GM23248 (cell line): ENCODE data around the gene KCMF1. TPM values are rescaled to one million over a fixed set of nuclear protein-coding genes. Genes with fewer than 3 reads are reported as not detected.
A peak's percentile ranks its signal among the peaks of the same experiment; 100 is the strongest.

Experiments
- DNase-seq: peaks from one replicate; pipeline ENCODE4 v3.0.0-alpha.2; 2015
- H2AFZ ChIP-seq: fragments of 200-600 bp; sonication (generic); 2 replicates; pipeline ENCODE4 v1.6.1; 2016; ENCODE audit warnings: antibody characterized with exemption
- H3F3A ChIP-seq: fragments of 200-600 bp; sonication (generic); 2 replicates; pipeline ENCODE4 v1.6.1; 2016; ENCODE audit warnings: mild to moderate bottlenecking, antibody characterized with exemption, mixed run types; ENCODE audit not compliant: insufficient read depth
- H3K27ac ChIP-seq: fragments of 200-600 bp; sonication (generic); 2 replicates; pipeline ENCODE4 v1.5.1; 2016; ENCODE audit warnings: mild to moderate bottlenecking
- H3K27me3 ChIP-seq: fragments of 200-600 bp; sonication (generic); replicated peaks from 2 replicates; pipeline ENCODE4 v1.6.1; 2016; ENCODE audit warnings: mild to moderate bottlenecking; ENCODE audit not compliant: insufficient read depth
- H3K36me3 ChIP-seq: fragments of 200-600 bp; sonication (generic); 2 replicates; pipeline ENCODE4 v1.6.1; 2016; ENCODE audit warnings: low read depth, mild to moderate bottlenecking
- H3K4me1 ChIP-seq: fragments of 200-600 bp; sonication (generic); 2 replicates; pipeline ENCODE4 v1.6.1; 2016; ENCODE audit warnings: mild to moderate bottlenecking; ENCODE audit not compliant: insufficient read depth
- H3K4me2 ChIP-seq: fragments of 200-600 bp; sonication (generic); one replicate; pipeline ENCODE4 v1.6.1; 2016; ENCODE audit warnings: mild to moderate bottlenecking; ENCODE audit not compliant: unreplicated experiment
- H3K4me3 ChIP-seq: fragments of 200-600 bp; sonication (generic); 2 replicates; pipeline ENCODE4 v1.5.1; 2016; ENCODE audit warnings: mild to moderate bottlenecking
- H3K79me2 ChIP-seq: fragments of 200-600 bp; sonication (generic); 2 replicates; pipeline ENCODE4 v1.6.1; 2016; ENCODE audit warnings: mild to moderate bottlenecking; ENCODE audit not compliant: insufficient read depth
- H3K9ac ChIP-seq: fragments of 200-600 bp; sonication (generic); 2 replicates; pipeline ENCODE4 v1.6.1; 2016; ENCODE audit warnings: mild to moderate bottlenecking
- H3K9me2 ChIP-seq: fragments of 200-600 bp; sonication (generic); 2 replicates; pipeline ENCODE4 v1.6.1; 2016; ENCODE audit warnings: mixed run types, mild to moderate bottlenecking, moderate library complexity; ENCODE audit not compliant: insufficient read depth
- H3K9me3 ChIP-seq: fragments of 200-600 bp; sonication (generic); one replicate; pipeline ENCODE4 v1.6.1; 2017; ENCODE audit warnings: low read depth
- H4K20me1 ChIP-seq: fragments of 200-600 bp; sonication (generic); 2 replicates; pipeline ENCODE4 v1.6.0; 2016; ENCODE audit not compliant: insufficient read depth
- EZH2 ChIP-seq: fragments of 200-600 bp; sonication (generic); IDR thresholded peaks from 2 replicates; pipeline ENCODE4 v1.6.1; 2018; ENCODE audit warnings: antibody characterized with exemption, mild to moderate bottlenecking; ENCODE audit not compliant: insufficient read depth, poor library complexity, severe bottlenecking
- EZH2phosphoT487 ChIP-seq: fragments of 200-600 bp; sonication (generic); IDR thresholded peaks from 2 replicates; pipeline ENCODE4 v1.6.1; 2018; ENCODE audit warnings: antibody characterized with exemption, moderate library complexity, mild to moderate bottlenecking, low read depth; ENCODE audit not compliant: insufficient read depth
- WGBS, 2 experiments: methylation state at CpG; one replicate each; pipeline ENCODE4 v1.1.6; 2015 to 2017; ENCODE audit warnings: low lambda C conversion rate in 2 of 2, low coverage in 1 of 2; ENCODE audit errors: missing lambda C conversion rate in 2 of 2; 5-methylcytosine and 5-hydroxymethylcytosine counted together
- in situ Hi-C: fragments of 300-500 bp; cut with MboI; formaldehyde crosslinking; loops from 2 replicates; pipeline ENCODE4 v1.15.0; 2020
- polyA plus RNA-seq: library from polyadenylated mRNA; unstranded; fragments of >200 nt; fragmentation: Nextera tagmentation; extraction: Ambion mirVana; gene quantifications from 2 replicates; pipeline ENCODE4 v1.2.1, GENCODE V29; 2016
- total RNA-seq: library from RNA; depleted of rRNA; stranded (reverse); fragments of >200 nt; shearing (Covaris generic); gene quantifications from 2 replicates; pipeline ENCODE4 v1.2.3, GENCODE V29; 2014

The KCMF1 gene
- total and polyA plus RNA-seq, 2 experiments from 2014 or later: 52.5 to 87.2 TPM

DNA sequence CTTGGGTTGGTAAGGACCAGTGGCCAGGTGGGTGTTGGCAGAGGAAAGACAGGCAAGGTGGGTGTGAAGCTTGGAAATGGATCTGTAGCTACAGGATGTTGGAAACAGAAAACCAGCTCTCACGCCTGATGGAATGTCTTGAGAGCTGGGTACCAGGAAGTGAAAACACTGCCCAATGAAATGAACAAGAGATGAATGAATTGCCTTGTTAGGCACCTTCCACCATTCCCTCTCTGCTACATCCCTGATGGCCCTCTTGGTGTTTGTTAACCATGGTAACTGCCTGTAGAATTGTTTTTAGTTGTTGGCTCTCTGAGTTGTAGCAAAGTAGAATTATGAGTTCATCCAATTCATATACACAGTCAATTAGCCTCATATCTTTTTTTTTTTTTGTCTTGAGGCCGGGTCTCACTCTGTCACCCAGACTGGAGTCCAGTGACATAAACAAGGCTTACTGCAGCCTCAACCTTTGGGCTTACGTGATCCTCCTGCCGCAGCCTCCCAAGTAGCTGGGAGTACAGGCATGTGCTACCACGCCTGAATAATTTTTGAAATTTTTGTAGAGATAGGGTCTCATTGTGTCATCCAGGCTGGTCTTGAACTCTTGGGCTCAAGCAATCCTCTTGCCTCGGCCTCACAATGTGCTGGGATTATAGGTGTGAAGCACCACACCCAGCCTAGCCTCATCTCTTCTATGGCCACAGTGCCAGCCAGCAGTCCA, 9.5 kb downstream of the KCMF1 start:
- H3K27ac ChIP-seq: no peak overlapping the region
- H2AFZ ChIP-seq: no peak overlapping the region
- peaks cover 35% of the 10 kb centered on the region; the same call in 1 of the 2 replicates for H4K20me1 ChIP-seq
- in situ Hi-C loops: no loop called here
- H3K79me2 ChIP-seq: peaks cover 100% of the 10 kb centered on the region
- no peaks in the 10 kb centered on the region for H3K9me2 ChIP-seq
- H3K4me3 ChIP-seq: no peak overlapping the region
- no peaks in the 10 kb centered on the region for H3K9me3 ChIP-seq
- WGBS, 2 experiments: 93 to 96% methylated on average over 6 of the region's 6 CpGs
- no peaks in the 10 kb centered on the region for H3K27me3 ChIP-seq
- H3K4me1 ChIP-seq: peaks cover 20% of the 10 kb centered on the region
- peaks cover 18% of the 10 kb centered on the region for H3F3A ChIP-seq
- no peak overlapping the region for H3K9ac ChIP-seq
- no peak for TF ChIP-seq EZH2
- TF ChIP-seq EZH2phosphoT487: no peak
- no peak overlapping the region for H3K4me2 ChIP-seq
- H3K36me3 ChIP-seq: no peaks in the 10 kb centered on the region
- DNase-seq: no peak

- TF ChIP-seq EZH2phosphoT487 (no peak), EZH2 (no peak)
- H3K9ac ChIP-seq: no peak overlapping the region
- peak; percentile 32 for DNase-seq
- H3K9me2 ChIP-seq: no peaks in the 10 kb centered on the region
- no peaks in the 10 kb centered on the region for H3K9me3 ChIP-seq
- H2AFZ ChIP-seq: no peak overlapping the region
- H3K27ac ChIP-seq: peak overlapping the region; percentile 30
- H3F3A ChIP-seq: peaks cover 38% of the 10 kb centered on the region
- in situ Hi-C loops: no loop called here
- no peaks in the 10 kb centered on the region for H3K36me3 ChIP-seq
- no peak overlapping the region for H3K4me3 ChIP-seq
- H3K4me1 ChIP-seq: peaks cover 55% of the 10 kb centered on the region
- H4K20me1 ChIP-seq: peaks cover 28% of the 10 kb centered on the region; the same call in 1 of the 2 replicates
- 90 to 100% methylated on average over 1 of the region's 1 CpG for WGBS, 2 experiments
- H3K4me2 ChIP-seq: peak overlapping the region; percentile 22
- peaks cover 100% of the 10 kb centered on the region for H3K79me2 ChIP-seq
- no peaks in the 10 kb centered on the region for H3K27me3 ChIP-seq
These were observed 15.1 kb downstream of the KCMF1 start for GRCh38 chr2:84986018-84986417.

DNA sequence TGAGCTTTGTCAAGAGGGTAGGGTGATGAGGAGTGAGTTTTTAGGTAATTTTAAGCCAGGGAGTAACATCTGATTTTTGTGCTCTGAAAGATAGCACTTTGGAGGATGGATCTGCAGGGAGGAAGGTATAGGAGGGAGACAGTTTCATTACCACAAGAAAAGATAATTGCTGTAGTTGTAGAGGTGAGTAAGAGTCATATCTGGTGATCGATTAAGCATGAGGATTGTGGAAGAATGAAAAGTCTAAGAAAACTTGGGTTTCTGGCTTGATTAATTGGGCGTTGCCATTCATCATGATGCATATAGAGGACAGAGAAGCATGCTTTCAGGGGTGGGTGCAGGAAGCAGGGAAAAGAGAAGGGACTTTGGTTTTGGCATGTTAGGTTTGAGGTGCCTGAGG, 18.5 kb downstream of the KCMF1 start:
- 74 to 86% methylated on average over 2 of the region's 2 CpGs for WGBS, 2 experiments
- H4K20me1 ChIP-seq: peaks cover 20% of the 10 kb centered on the region; the same call in 1 of the 2 replicates

DNA sequence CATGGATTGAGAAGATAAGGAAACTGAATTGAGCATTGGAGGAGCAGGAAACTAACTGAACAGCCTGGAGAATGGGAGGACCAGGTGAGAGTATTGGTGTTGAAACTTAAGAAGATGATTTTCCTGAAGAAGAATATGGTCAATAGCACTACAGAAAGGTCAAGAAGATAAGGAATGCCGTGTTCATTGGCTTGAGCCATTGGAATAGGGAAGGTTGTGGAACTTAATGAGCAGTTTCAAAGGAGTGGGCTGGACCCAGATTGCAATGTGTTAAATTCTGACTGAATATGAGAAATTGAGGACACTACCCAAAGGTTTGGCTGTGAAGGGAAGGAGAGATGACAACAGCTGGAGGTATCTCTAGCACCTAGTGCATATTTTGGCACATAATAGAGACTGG, 19.0 kb downstream of the KCMF1 start:
- no peaks in the 10 kb centered on the region for H3K27me3 ChIP-seq
- DNase-seq: no peak
- no peak overlapping the region for H2AFZ ChIP-seq
- H3K9me3 ChIP-seq: no peaks in the 10 kb centered on the region
- H3K4me2 ChIP-seq: peak overlapping the region; percentile 37
- no peaks in the 10 kb centered on the region for H3K9me2 ChIP-seq
- H3K4me1 ChIP-seq: peaks cover 73% of the 10 kb centered on the region
- H4K20me1 ChIP-seq: peaks cover 19% of the 10 kb centered on the region; the same call in 1 of the 2 replicates
- no peak overlapping the region for H3K9ac ChIP-seq
- H3K27ac ChIP-seq: peak overlapping the region; percentile 91
- TF ChIP-seq EZH2 (no peak), EZH2phosphoT487 (no peak)
- H3K79me2 ChIP-seq: peaks cover 95% of the 10 kb centered on the region
- WGBS, 2 experiments: 88 to 100% methylated on average over 1 of the region's 1 CpG
- no peak overlapping the region for H3K4me3 ChIP-seq
- peaks cover 73% of the 10 kb centered on the region for H3F3A ChIP-seq
- no peaks in the 10 kb centered on the region for H3K36me3 ChIP-seq
- in situ Hi-C loops: no loop called here

More for the DNA sequence above, 18.5 kb downstream of the KCMF1 start:
- Histone ChIP-seq H3K9ac (no peak overlapping the region), H3K36me3 (no peaks in the 10 kb centered on the region), H3K27ac (peak overlapping the region; percentile 91), H3K9me2 (no peaks in the 10 kb centered on the region), H3K79me2 (peaks cover 95% of the 10 kb centered on the region), H3K27me3 (no peaks in the 10 kb centered on the region), H3K4me1 (peaks cover 68% of the 10 kb centered on the region), H3K9me3 (no peaks in the 10 kb centered on the region), H3K4me3 (no peak overlapping the region), H3K4me2 (peak overlapping the region; percentile 37), H2AFZ (no peak overlapping the region), H3F3A (peaks cover 67% of the 10 kb centered on the region)
- TF ChIP-seq EZH2: no peak
- no peak for TF ChIP-seq EZH2phosphoT487
- in situ Hi-C loops: no loop called here
- peak; percentile 22 for DNase-seq
